Smooth muscle cell (in vitro differentiated cells): ENCODE results near the gene LURAP1L. TPM values are rescaled to one million over a fixed set of nuclear protein-coding genes. Genes with fewer than 3 reads are reported as not detected.

Source experiments
- DNase-seq: peaks from one replicate; lab custom pipeline; 2025; ENCODE audit not compliant: unreplicated experiment; lab: John Stamatoyannopoulos, UW
- H2AFZ ChIP-seq: fragments of 200-600 bp; sonication (generic); 2 replicates; pipeline ENCODE4 v1.6.0; 2016; ENCODE audit warnings: antibody characterized with exemption, low read depth, mild to moderate bottlenecking
- H3F3A ChIP-seq: fragments of 200-600 bp; sonication (generic); 2 replicates; pipeline ENCODE4 v1.6.0; 2017; ENCODE audit warnings: antibody characterized with exemption, low read depth
- H3K27ac ChIP-seq: fragments of 200-600 bp; sonication (generic); 2 replicates; pipeline ENCODE4 v1.5.1; 2016; ENCODE audit warnings: low read depth, mild to moderate bottlenecking
- H3K27me3 ChIP-seq: fragments of 200-600 bp; sonication (generic); 2 replicates; pipeline ENCODE4 v1.6.1; 2016; ENCODE audit warnings: low read depth, mild to moderate bottlenecking
- H3K36me3 ChIP-seq: fragments of 200-600 bp; sonication (generic); 2 replicates; pipeline ENCODE4 v1.5.1; 2016; ENCODE audit warnings: low read depth
- H3K4me1 ChIP-seq: fragments of 200-600 bp; sonication (generic); 2 replicates; pipeline ENCODE4 v1.5.1; 2016; ENCODE audit warnings: low read depth
- H3K4me2 ChIP-seq: fragments of 200-600 bp; sonication (generic); 2 replicates; pipeline ENCODE4 v1.6.0; 2016; ENCODE audit warnings: mild to moderate bottlenecking
- H3K4me3 ChIP-seq: fragments of 200-600 bp; sonication (generic); 2 replicates; pipeline ENCODE4 v1.5.1; 2016; ENCODE audit warnings: mild to moderate bottlenecking
- H3K79me2 ChIP-seq: fragments of 200-600 bp; sonication (generic); 2 replicates; pipeline ENCODE4 v1.6.0; 2016; ENCODE audit warnings: low read depth, mild to moderate bottlenecking
- H3K9ac ChIP-seq: fragments of 200-600 bp; sonication (generic); 2 replicates; pipeline ENCODE4 v1.6.0; 2016; ENCODE audit warnings: low read depth
- H3K9me3 ChIP-seq: fragments of 200-600 bp; sonication (generic); replicated peaks from 2 replicates; pipeline ENCODE4 v1.5.1; 2016; ENCODE audit warnings: low read depth
- H4K20me1 ChIP-seq: fragments of 200-600 bp; sonication (generic); 2 replicates; pipeline ENCODE4 v1.6.0; 2016; ENCODE audit warnings: low read depth
- CTCF ChIP-seq: fragments of 200-600 bp; sonication (generic); IDR thresholded peaks from 2 replicates; pipeline ENCODE4 v1.5.1; 2017; ENCODE audit warnings: borderline replicate concordance, mild to moderate bottlenecking, antibody characterized with exemption; ENCODE audit not compliant: insufficient read depth, poor library complexity, severe bottlenecking
- WGBS: methylation state at CpG from one replicate; pipeline ENCODE4 v1.1.7; 2016; ENCODE audit warnings: low lambda C conversion rate; 5-methylcytosine and 5-hydroxymethylcytosine counted together
- polyA plus RNA-seq: library from polyadenylated mRNA; unstranded; fragments of >200 nt; fragmentation: Nextera tagmentation; extraction: Ambion mirVana; gene quantifications from 2 replicates; pipeline ENCODE4 v1.2.1, GENCODE V29; 2016
- total RNA-seq: library from RNA; depleted of rRNA; stranded (reverse); fragments of >200 nt; gene quantifications from 2 replicates; pipeline ENCODE4 v1.2.3, GENCODE V29; 2014

The LURAP1L gene
- total and polyA plus RNA-seq, 2 experiments from 2014 or later = 22.8 to 27.6 TPM

DNA sequence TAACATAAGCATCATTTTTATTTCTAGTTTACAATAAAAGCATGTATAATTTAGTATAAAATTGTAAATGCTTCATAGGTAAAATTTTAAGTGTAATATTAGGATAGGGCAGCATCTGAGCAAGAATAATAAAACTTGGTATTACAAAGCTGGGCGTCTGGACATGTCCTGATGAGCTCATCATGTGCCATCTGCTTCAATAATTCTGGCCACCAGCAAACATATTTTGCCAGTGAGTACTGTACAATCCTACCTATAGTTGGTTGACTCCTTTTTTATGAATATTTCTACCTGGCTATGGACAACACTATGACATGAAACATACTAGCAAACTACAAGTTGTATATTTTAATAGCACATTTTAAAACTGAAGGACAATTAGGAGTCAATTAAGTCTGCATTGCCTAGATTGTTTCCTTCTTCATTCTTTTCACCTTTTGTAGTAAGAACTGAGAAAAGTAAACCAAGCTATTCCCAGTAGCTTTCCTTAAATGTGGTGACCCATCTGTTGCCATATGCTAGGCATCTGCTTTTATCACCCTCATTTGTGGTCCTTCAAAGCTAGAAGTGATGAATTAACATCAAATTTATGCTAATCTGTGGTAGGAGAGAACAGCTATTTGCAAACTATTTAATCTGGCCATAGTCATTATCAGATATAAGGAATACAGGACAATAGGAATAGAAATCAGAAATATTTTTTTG, 23.4 kb downstream of the LURAP1L start:
- peak overlapping the region; percentile 16 for H3K4me2 ChIP-seq
- peak overlapping the region; percentile 50 for H3K9ac ChIP-seq
- WGBS = 55% methylated on average over 1 of the region's 1 CpG
- H3K36me3 ChIP-seq = no peaks in the 10 kb centered on the region
- no peak for DNase-seq
- peaks cover 56% of the 10 kb centered on the region for H3K79me2 ChIP-seq
- no peaks in the 10 kb centered on the region for H3K27me3 ChIP-seq
- no peak overlapping the region for H3K4me3 ChIP-seq
- H4K20me1 ChIP-seq = no peaks in the 10 kb centered on the region
- H2AFZ ChIP-seq = no peak overlapping the region
- TF ChIP-seq CTCF = no peak
- H3K4me1 ChIP-seq = no peaks in the 10 kb centered on the region
- no peaks in the 10 kb centered on the region for H3K9me3 ChIP-seq
- peak overlapping the region; percentile 71 for H3K27ac ChIP-seq
- H3F3A ChIP-seq = no peaks in the 10 kb centered on the region

DNA sequence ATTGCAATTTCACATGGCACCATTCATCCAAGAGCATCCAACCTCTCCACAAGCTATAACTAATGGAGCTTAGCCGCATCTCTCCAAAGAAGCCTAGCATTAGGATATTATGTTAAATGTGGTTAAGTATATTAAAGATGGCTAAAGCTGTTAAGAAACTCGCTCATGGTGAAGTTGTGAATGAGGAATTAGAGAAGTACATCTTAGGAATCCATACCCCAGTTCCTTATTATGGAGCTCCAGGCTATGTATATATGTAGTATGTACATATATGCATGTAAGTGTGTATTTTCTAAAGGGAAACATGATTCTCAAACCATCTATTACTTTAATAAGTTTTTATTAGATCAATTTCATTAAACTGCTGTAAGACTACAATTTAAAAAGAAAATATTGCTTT, 26.4 kb downstream of the LURAP1L start:
- H2AFZ ChIP-seq = no peak overlapping the region
- H3K4me3 ChIP-seq = no peak overlapping the region
- no peak overlapping the region for H3K4me2 ChIP-seq
- DNase-seq = no peak
- peaks cover 48% of the 10 kb centered on the region for H3K79me2 ChIP-seq
- H4K20me1 ChIP-seq = no peaks in the 10 kb centered on the region
- H3K27ac ChIP-seq = no peak overlapping the region
- no peaks in the 10 kb centered on the region for H3K9me3 ChIP-seq
- WGBS = 94% methylated on average over 2 of the region's 2 CpGs
- H3K27me3 ChIP-seq = no peaks in the 10 kb centered on the region
- no peaks in the 10 kb centered on the region for H3K4me1 ChIP-seq
- no peaks in the 10 kb centered on the region for H3K36me3 ChIP-seq
- H3F3A ChIP-seq = no peaks in the 10 kb centered on the region
- no peak overlapping the region for H3K9ac ChIP-seq
- no peak for TF ChIP-seq CTCF

GRCh38 chr9:12801663-12802062, 26.8 kb downstream of the LURAP1L start:
- Histone ChIP-seq H3K4me3 (no peak overlapping the region), H3K27me3 (no peaks in the 10 kb centered on the region), H3K9ac (no peak overlapping the region), H3K4me1 (no peaks in the 10 kb centered on the region), H4K20me1 (no peaks in the 10 kb centered on the region), H3F3A (no peaks in the 10 kb centered on the region), H2AFZ (no peak overlapping the region), H3K79me2 (peaks cover 44% of the 10 kb centered on the region), H3K4me2 (no peak overlapping the region), H3K9me3 (no peaks in the 10 kb centered on the region), H3K36me3 (no peaks in the 10 kb centered on the region), H3K27ac (no peak overlapping the region)
- no peak for DNase-seq
- no peak for TF ChIP-seq CTCF

DNA sequence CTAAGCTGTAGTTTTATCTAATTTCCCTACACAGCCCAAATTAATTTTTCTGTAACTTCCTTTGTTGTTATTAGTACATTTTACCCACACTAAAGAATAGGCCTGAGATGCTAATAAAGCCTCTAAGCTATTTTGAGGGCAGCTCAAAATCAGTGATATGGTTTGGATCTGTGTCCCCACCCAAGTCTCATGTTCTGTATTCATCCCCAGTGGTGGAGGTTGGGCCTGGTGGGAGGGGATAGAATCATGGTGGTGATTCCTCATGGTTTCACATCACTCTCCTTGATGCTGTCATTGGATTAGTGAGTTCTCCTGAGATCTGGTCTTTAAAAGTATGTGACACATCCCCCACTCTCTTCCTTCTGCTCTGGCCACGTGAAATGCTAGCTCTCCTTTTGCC, 27.3 kb downstream of the LURAP1L start:
- Histone ChIP-seq H4K20me1 (no peaks in the 10 kb centered on the region), H3F3A (no peaks in the 10 kb centered on the region), H2AFZ (no peak overlapping the region), H3K27me3 (no peaks in the 10 kb centered on the region), H3K4me1 (no peaks in the 10 kb centered on the region), H3K36me3 (no peaks in the 10 kb centered on the region), H3K79me2 (peaks cover 41% of the 10 kb centered on the region), H3K4me2 (no peak overlapping the region), H3K9me3 (no peaks in the 10 kb centered on the region), H3K4me3 (no peak overlapping the region), H3K27ac (no peak overlapping the region), H3K9ac (no peak overlapping the region)
- no peak for TF ChIP-seq CTCF
- no peak for DNase-seq
- 75% methylated on average over 1 of the region's 1 CpG for WGBS
